Gastrocnemius medialis (tissue), 4 donors: ENCODE data around the gene RTN4RL1. TPM values are rescaled to one million over a fixed set of nuclear protein-coding genes. Genes with fewer than 3 reads are reported as not detected.

Experiments used
- ATAC-seq, 2 donors: fragments of 150-250 bp; one replicate each; pipeline ENCODE4 v1.9.1; 2016
- DNase-seq, 2 donors: peaks; one replicate each; pipeline ENCODE4 v3.0.0-alpha.2; 2019
- H3K27ac ChIP-seq, 4 donors: fragments of 200-600 bp; sonication (generic); 1 replicate in 1 of 4; 2 replicates in 3 of 4; pipeline ENCODE4 v1.5.1; 2016 to 2018; ENCODE audit warnings: mild to moderate bottlenecking in 2 of 4, moderate library complexity in 1 of 4
- H3K27me3 ChIP-seq, 3 donors: fragments of 200-600 bp; sonication (generic) in 2 of 3; 1 replicate in 1 of 3; 2 replicates in 2 of 3; pipeline versions ENCODE4 v1.5.1 to v1.6.0; 2016 to 2019; ENCODE audit warnings: mild to moderate bottlenecking in 1 of 3, moderate library complexity in 1 of 3
- H3K36me3 ChIP-seq, 2 donors: fragments of 200-600 bp; sonication (generic) in 1 of 2; one replicate each; pipeline ENCODE4 v1.5.1; 2017 to 2018
- H3K4me1 ChIP-seq, 2 donors: fragments of 200-600 bp; sonication (generic) in 1 of 2; one replicate each; pipeline ENCODE4 v1.5.1; 2016 to 2017; ENCODE audit warnings: mild to moderate bottlenecking in 2 of 2
- H3K4me3 ChIP-seq, 4 donors: fragments of 200-600 bp; sonication (generic) in 3 of 4; 1 replicate in 1 of 4; 2 replicates in 3 of 4; pipeline ENCODE4 v1.5.1; 2016 to 2019; ENCODE audit warnings: mild to moderate bottlenecking in 2 of 4
- H3K9me3 ChIP-seq, 3 donors: fragments of 200-600 bp; sonication (generic) in 2 of 3; 1 replicate in 1 of 3; 2 replicates in 2 of 3; pipeline ENCODE4 v1.5.1; 2016 to 2019
- CTCF ChIP-seq, 5 experiments: fragments of 450-650 bp in 3 of 5; fragments of 200-600 bp in 2 of 5; sonication (generic) in 2 of 5; IDR thresholded peaks in 4 of 5; conservative IDR thresholded peaks in 1 of 5; 1 replicate in 4 of 5; 2 replicates in 1 of 5; pipeline ENCODE4 v1.5.1; 2016 to 2019; ENCODE audit warnings: antibody characterized with exemption in 5 of 5, mild to moderate bottlenecking in 3 of 5, moderate library complexity in 3 of 5
- POLR2A ChIP-seq, 2 donors: fragments of 450-650 bp; IDR thresholded peaks; one replicate each; pipeline ENCODE4 v1.6.1; 2017; ENCODE audit warnings: antibody characterized with exemption in 2 of 2, mild to moderate bottlenecking in 2 of 2, moderate library complexity in 2 of 2
- in situ Hi-C, 4 donors: fragments of 200-750 bp; cut with MboI; loops; one replicate each; pipeline versions ENCODE4 v1.15.0 to v1.8.0; 2017; ENCODE audit warnings: low sequenced_read_pairs in 4 of 4
- intact Hi-C: fragments of 100-400 bp; cut with DNase I; formaldehyde crosslinking; loops from one replicate; pipeline ENCODE4 v1.15.1; 2023; ENCODE audit warnings: low total_unique reads
- total RNA-seq, 4 donors: library from RNA; depleted of rRNA; stranded (reverse); fragments of >200 nt; gene quantifications; one replicate each; pipeline versions ENCODE4 v1.1.0 to v1.2.3, GENCODE V29; 2016

The RTN4RL1 gene
- total RNA-seq, 4 donors from 2014 or later = 0.31 to 1.7 (median 1.2) TPM

- Histone ChIP-seq H3K36me3 (peaks cover 0 to 23% of the 10 kb centered on the region in 2 donors), H3K4me3 (no peak overlapping the region), H3K9me3 (no peaks in the 10 kb centered on the region), H3K27me3 (peaks cover 0 to 12% (median 11%) of the 10 kb centered on the region in 3 donors), H3K4me1 (peaks cover 33 to 34% of the 10 kb centered on the region in 2 donors), H3K27ac (peak overlapping the region in 3 of 4 donors; percentile 10 to 97 (median 12))
- ATAC-seq (no peak), DNase-seq (no peak)
- in situ Hi-C loops (loop anchor here (25.0 kb wide), 2 partner anchors 357 to 382 kb away; partner anchors contain the start of gene PRPF8 (in 1 of the 4)), intact Hi-C loops (loop anchor here (10.0 kb wide), 1 partner anchor 470 kb away; no protein-coding TSS in a partner anchor)
- no peak for TF ChIP-seq CTCF (IDR thresholded peaks at IDR 0.05 in 4 of 5, conservative IDR thresholded peaks at IDR 0.05 in 1 of 5)
- TF ChIP-seq POLR2A (IDR thresholded peaks at IDR 0.05) = no peak
Observed at GRCh38 chr17:2044263-2044894, 19.2 kb upstream of the RTN4RL1 start.

GRCh38 chr17:2043785-2044184, 18.7 kb upstream of the RTN4RL1 start:
- no peak overlapping the region for H3K4me3 ChIP-seq
- no peak for ATAC-seq

GRCh38 chr17:2042933-2043332, 17.8 kb upstream of the RTN4RL1 start:
- peaks cover 0 to under 1% (median 0%) of the 10 kb centered on the region in 3 donors for H3K27me3 ChIP-seq
- no peaks in the 10 kb centered on the region for H3K9me3 ChIP-seq
- in situ Hi-C loops (loop anchor here (25.0 kb wide), 2 partner anchors 356 to 381 kb away; partner anchors contain the start of gene PRPF8 (in 1 of the 4)), intact Hi-C loops (loop anchor here (1.0 to 10.0 kb wide), 2 partner anchors 135 to 468 kb away; no protein-coding TSS in a partner anchor)
- no peak for ATAC-seq
- peak overlapping the region; percentile 72 to 100 (median 80) for H3K4me3 ChIP-seq
- peaks cover 0 to 23% of the 10 kb centered on the region in 2 donors for H3K36me3 ChIP-seq
- peak overlapping the region; percentile 85 to 97 (median 92) for H3K27ac ChIP-seq
- DNase-seq = no peak
- TF ChIP-seq CTCF (IDR thresholded peaks at IDR 0.05 in 4 of 5, conservative IDR thresholded peaks at IDR 0.05 in 1 of 5) (no peak), POLR2A (IDR thresholded peaks at IDR 0.05) (no peak)
- peaks cover 26% of the 10 kb centered on the region in 2 donors for H3K4me1 ChIP-seq

More at GRCh38 chr17:2043785-2044184, 18.7 kb upstream of the RTN4RL1 start:
- Histone ChIP-seq H3K27me3 (peaks cover 0 to 6% (median 5%) of the 10 kb centered on the region in 3 donors), H3K9me3 (no peaks in the 10 kb centered on the region), H3K4me1 (peaks cover 27 to 28% of the 10 kb centered on the region in 2 donors), H3K27ac (peak overlapping the region; percentile 10 to 97 (median 50)), H3K36me3 (peaks cover 0 to 23% of the 10 kb centered on the region in 2 donors)
- intact Hi-C loops = loop anchor here (10.0 kb wide), 1 partner anchor 469 kb away; no protein-coding TSS in a partner anchor
- TF ChIP-seq POLR2A (IDR thresholded peaks at IDR 0.05) (no peak), CTCF (IDR thresholded peaks at IDR 0.05 in 4 of 5, conservative IDR thresholded peaks at IDR 0.05 in 1 of 5) (no peak)
- in situ Hi-C loops = loop anchor here (25.0 kb wide), 2 partner anchors 356 to 381 kb away; partner anchors contain the start of gene PRPF8 (in 1 of the 4)
- DNase-seq = no peak

- peak overlapping the region; percentile 72 to 100 (median 80) for H3K4me3 ChIP-seq
- H3K4me1 ChIP-seq = peaks cover 26% of the 10 kb centered on the region in 2 donors
- TF ChIP-seq CTCF (IDR thresholded peaks at IDR 0.05 in 4 of 5, conservative IDR thresholded peaks at IDR 0.05 in 1 of 5) = no peak
- TF ChIP-seq POLR2A (IDR thresholded peaks at IDR 0.05) = no peak
- ATAC-seq (peak; percentile 2 to 13), DNase-seq (no peak)
- in situ Hi-C loops = loop anchor here (25.0 kb wide), 2 partner anchors 355 to 380 kb away; partner anchors contain the start of gene PRPF8 (in 1 of the 4)
- intact Hi-C loops = loop anchor here (1.0 to 10.0 kb wide), 2 partner anchors 134 to 468 kb away; no protein-coding TSS in a partner anchor
- peak overlapping the region; percentile 85 to 97 (median 92) for H3K27ac ChIP-seq
- no peaks in the 10 kb centered on the region for H3K9me3 ChIP-seq
- H3K27me3 ChIP-seq = no peaks in the 10 kb centered on the region
- H3K36me3 ChIP-seq = peaks cover 0 to 27% of the 10 kb centered on the region in 2 donors
Observed at GRCh38 chr17:2042390-2042847, 17.3 kb upstream of the RTN4RL1 start.
